ENCODE results near the gene GNPTAB.
"Not testable (repeated sequence)": the region's sequence is repeated elsewhere in the genome, so short reads cannot be mapped to it uniquely, and the experiment has no call there.

The GNPTAB gene

GRCh38 chr12:101737476-101737875, 93.3 kb downstream of the GNPTAB start:
- DNase-seq (ENCODE audit: low read depth): no peak

GRCh38 chr12:101734482-101734881, 96.3 kb downstream of the GNPTAB start:
- not testable (repeated sequence) for DNase-seq (ENCODE audit: low read depth)

GRCh38 chr12:101733166-101733565, 97.6 kb downstream of the GNPTAB start:
- no peak for DNase-seq (ENCODE audit: low read depth)

GRCh38 chr12:101732318-101732717, 98.4 kb downstream of the GNPTAB start:
- DNase-seq (ENCODE audit: low read depth): no peak

GRCh38 chr12:101729842-101730241, 100.9 kb downstream of the GNPTAB start:
- no peak for DNase-seq (ENCODE audit: low read depth)

GRCh38 chr12:101727098-101727497, 103.7 kb downstream of the GNPTAB start:
- DNase-seq (ENCODE audit: low read depth): no peak

- no peak for DNase-seq (ENCODE audit: low read depth)
Observed at GRCh38 chr12:101722392-101722791, 108.4 kb downstream of the GNPTAB start.

GRCh38 chr12:101720118-101720517, 110.6 kb downstream of the GNPTAB start:
- no peak for DNase-seq (ENCODE audit: low read depth)

- DNase-seq (ENCODE audit: low read depth): no peak
Observed at GRCh38 chr12:101719566-101719965, 111.2 kb downstream of the GNPTAB start.

GRCh38 chr12:101714877-101715444, 115.8 kb downstream of the GNPTAB start:
- DNase-seq (ENCODE audit: low read depth): no peak

- no peak for DNase-seq (ENCODE audit: low read depth)
Observed at GRCh38 chr12:101713930-101714329, 116.8 kb downstream of the GNPTAB start.

- DNase-seq (ENCODE audit: low read depth): no peak
Observed at GRCh38 chr12:101713059-101713682, 117.6 kb downstream of the GNPTAB start.

- DNase-seq (ENCODE audit: low read depth): no peak
Observed at GRCh38 chr12:101710288-101710687, 120.5 kb downstream of the GNPTAB start.

GRCh38 chr12:101707131-101707782, 123.5 kb downstream of the GNPTAB start:
- DNase-seq (ENCODE audit: low read depth): no peak

- DNase-seq (ENCODE audit: low read depth): no peak
Observed at GRCh38 chr12:101706403-101706802, 124.4 kb downstream of the GNPTAB start.

- DNase-seq (ENCODE audit: low read depth): no peak
Observed at GRCh38 chr12:101703487-101703886, 127.3 kb downstream of the GNPTAB start.

GRCh38 chr12:101700299-101700820, 130.4 kb downstream of the GNPTAB start:
- DNase-seq (ENCODE audit: low read depth): no peak

GRCh38 chr12:101698800-101699347, 131.9 kb downstream of the GNPTAB start:
- DNase-seq (ENCODE audit: low read depth): no peak

- DNase-seq (ENCODE audit: low read depth): no peak
Observed at GRCh38 chr12:101697930-101698799, 132.6 kb downstream of the GNPTAB start.

GRCh38 chr12:101697197-101697929, 133.4 kb downstream of the GNPTAB start, which contains the start of gene CHPT1:
Gene CHPT1, plus strand, starts transcription at chr12:101697640. Its CDS starts 222 bp downstream, at chr12:101697862.
- peak; percentile 32 for DNase-seq (ENCODE audit: low read depth)
